Measurements from ENCODE around the gene TRIM66. TPM values are rescaled to one million over a fixed set of nuclear protein-coding genes. Genes with fewer than 3 reads are reported as not detected.

Gene TRIM66
- total and polyA plus RNA-seq, 4 donors, result 1.6 to 14.3 (median 2.5) TPM

DNA sequence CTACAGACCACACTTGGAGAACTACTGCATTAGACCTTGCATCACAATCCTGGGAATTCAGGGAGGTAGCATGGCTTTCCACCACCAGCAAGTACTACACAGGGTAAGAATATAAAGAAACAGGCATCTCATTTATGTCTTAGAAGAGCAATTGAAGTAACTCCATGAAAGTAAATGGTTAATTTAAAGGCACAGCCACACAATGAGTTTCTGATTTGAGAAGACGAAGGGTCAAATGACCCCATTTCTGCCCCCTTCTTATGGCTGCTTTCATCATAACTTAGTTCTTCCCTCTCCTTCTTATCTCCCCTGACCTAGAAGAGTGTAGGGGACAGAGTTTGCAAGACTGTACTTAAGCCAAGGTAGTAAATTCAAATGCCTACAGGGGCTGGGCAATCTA is 6.0 kb downstream of the TRIM66 start:
- H3K4me1 ChIP-seq (ENCODE audit: control insufficient read depth in 4 of 4, insufficient read depth in 4 of 4, low read length in 3 of 4), result peaks cover 2 to 16% (median 7%) of the 10 kb centered on the region in 4 donors
- no peaks in the 10 kb centered on the region for H3K9me3 ChIP-seq (ENCODE audit: control insufficient read depth in 4 of 4, low read length in 3 of 4)
- H3K4me3 ChIP-seq (ENCODE audit: low read depth in 1 of 3, low read length in 3 of 3), result no peak overlapping the region
- no peak for DNase-seq (ENCODE audit: low spot score)
- H3K9ac ChIP-seq (ENCODE audit: low read depth in 1 of 2, low read length in 2 of 2), result no peak overlapping the region
- peaks cover 3 to 13% (median 9%) of the 10 kb centered on the region in 4 donors for H3K36me3 ChIP-seq (ENCODE audit: control insufficient read depth in 4 of 4, insufficient read depth in 3 of 4, low read depth in 1 of 4, low read length in 3 of 4)
- H3K27me3 ChIP-seq (ENCODE audit: control insufficient read depth in 4 of 4, insufficient read depth in 4 of 4, low read length in 3 of 4), result no peaks in the 10 kb centered on the region
- TF ChIP-seq SP1 (IDR thresholded peaks at IDR 0.05) (no peak), RAD21 (IDR thresholded peaks at IDR 0.05) (no peak), EGR1 (IDR thresholded peaks at IDR 0.05; ENCODE audit: low read depth in 2 of 2) (no peak), YY1 (IDR thresholded peaks at IDR 0.05) (no peak), RXRA (IDR thresholded peaks at IDR 0.05) (no peak), GABPA (IDR thresholded peaks at IDR 0.05 in 1 of 2, conservative IDR thresholded peaks at IDR 0.05 in 1 of 2) (no peak), HNF4G (IDR thresholded peaks at IDR 0.05) (no peak)
- TF ChIP-seq, protein P1, sequence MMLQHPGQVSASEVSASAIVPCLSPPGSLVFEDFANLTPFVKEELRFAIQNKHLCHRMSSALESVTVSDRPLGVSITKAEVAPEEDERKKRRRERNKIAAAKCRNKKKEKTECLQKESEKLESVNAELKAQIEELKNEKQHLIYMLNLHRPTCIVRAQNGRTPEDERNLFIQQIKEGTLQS (IDR thresholded peaks at IDR 0.05), result no peak
- TF ChIP-seq, protein P2, sequence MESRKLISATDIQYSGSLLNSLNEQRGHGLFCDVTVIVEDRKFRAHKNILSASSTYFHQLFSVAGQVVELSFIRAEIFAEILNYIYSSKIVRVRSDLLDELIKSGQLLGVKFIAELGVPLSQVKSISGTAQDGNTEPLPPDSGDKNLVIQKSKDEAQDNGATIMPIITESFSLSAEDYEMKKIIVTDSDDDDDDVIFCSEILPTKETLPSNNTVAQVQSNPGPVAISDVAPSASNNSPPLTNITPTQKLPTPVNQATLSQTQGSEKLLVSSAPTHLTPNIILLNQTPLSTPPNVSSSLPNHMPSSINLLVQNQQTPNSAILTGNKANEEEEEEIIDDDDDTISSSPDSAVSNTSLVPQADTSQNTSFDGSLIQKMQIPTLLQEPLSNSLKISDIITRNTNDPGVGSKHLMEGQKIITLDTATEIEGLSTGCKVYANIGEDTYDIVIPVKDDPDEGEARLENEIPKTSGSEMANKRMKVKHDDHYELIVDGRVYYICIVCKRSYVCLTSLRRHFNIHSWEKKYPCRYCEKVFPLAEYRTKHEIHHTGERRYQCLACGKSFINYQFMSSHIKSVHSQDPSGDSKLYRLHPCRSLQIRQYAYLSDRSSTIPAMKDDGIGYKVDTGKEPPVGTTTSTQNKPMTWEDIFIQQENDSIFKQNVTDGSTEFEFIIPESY (IDR thresholded peaks at IDR 0.05), result no peak
- TF ChIP-seq, protein P3, sequence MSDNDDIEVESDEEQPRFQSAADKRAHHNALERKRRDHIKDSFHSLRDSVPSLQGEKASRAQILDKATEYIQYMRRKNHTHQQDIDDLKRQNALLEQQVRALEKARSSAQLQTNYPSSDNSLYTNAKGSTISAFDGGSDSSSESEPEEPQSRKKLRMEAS (IDR thresholded peaks at IDR 0.05), result no peak
- H3K27ac ChIP-seq (ENCODE audit: low read depth in 1 of 2, low read length in 2 of 2), result no peak overlapping the region
- WGBS, result 94% methylated on average over 1 of the region's 1 CpG

DNA sequence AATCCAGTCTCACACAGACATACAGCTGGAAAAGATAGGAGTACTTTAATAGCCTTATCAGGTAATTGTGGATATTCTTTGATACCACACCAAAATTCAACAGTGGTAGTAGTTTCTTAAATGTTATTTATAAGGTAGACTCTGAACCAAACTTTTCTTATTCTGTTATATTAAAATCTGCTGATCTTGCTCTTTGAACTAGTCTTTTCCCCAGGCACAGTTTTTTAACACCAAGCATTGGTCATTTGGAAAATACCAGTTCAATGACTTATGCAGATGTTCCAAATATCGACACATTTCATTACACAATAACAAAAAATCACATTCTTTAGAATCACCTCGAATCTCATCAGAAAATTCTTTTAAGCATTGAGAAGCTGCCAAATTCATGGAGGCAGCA is 7.6 kb downstream of the TRIM66 start:
- H3K36me3 ChIP-seq (ENCODE audit: control insufficient read depth in 4 of 4, insufficient read depth in 3 of 4, low read depth in 1 of 4, low read length in 3 of 4), result peaks cover 3 to 18% (median 13%) of the 10 kb centered on the region in 4 donors
- no peak overlapping the region for H3K9ac ChIP-seq (ENCODE audit: low read depth in 1 of 2, low read length in 2 of 2)
- peak overlapping the region in 1 of 2 donors; percentile 44 for H3K27ac ChIP-seq (ENCODE audit: low read depth in 1 of 2, low read length in 2 of 2)
- TF ChIP-seq YY1 (IDR thresholded peaks at IDR 0.05) (no peak), RAD21 (IDR thresholded peaks at IDR 0.05) (no peak), HNF4A (conservative IDR thresholded peaks at IDR 0.05) (peak in 1 of 2 donors; percentile 36), GABPA (IDR thresholded peaks at IDR 0.05 in 1 of 2, conservative IDR thresholded peaks at IDR 0.05 in 1 of 2) (no peak), RXRA (IDR thresholded peaks at IDR 0.05) (peak in 1 of 2 donors; percentile 40)
- TF ChIP-seq, protein P1 (IDR thresholded peaks at IDR 0.05), result no peak
- no peaks in the 10 kb centered on the region for H3K27me3 ChIP-seq (ENCODE audit: control insufficient read depth in 4 of 4, insufficient read depth in 4 of 4, low read length in 3 of 4)
- no peak for DNase-seq (ENCODE audit: low spot score)
- H3K4me3 ChIP-seq (ENCODE audit: low read depth in 1 of 3, low read length in 3 of 3), result no peak overlapping the region
- WGBS, result 51% methylated on average over 2 of the region's 2 CpGs
- H3K9me3 ChIP-seq (ENCODE audit: control insufficient read depth in 4 of 4, low read length in 3 of 4), result no peaks in the 10 kb centered on the region
- peaks cover 2 to 21% (median 7%) of the 10 kb centered on the region in 4 donors for H3K4me1 ChIP-seq (ENCODE audit: control insufficient read depth in 4 of 4, insufficient read depth in 4 of 4, low read length in 3 of 4)

DNA sequence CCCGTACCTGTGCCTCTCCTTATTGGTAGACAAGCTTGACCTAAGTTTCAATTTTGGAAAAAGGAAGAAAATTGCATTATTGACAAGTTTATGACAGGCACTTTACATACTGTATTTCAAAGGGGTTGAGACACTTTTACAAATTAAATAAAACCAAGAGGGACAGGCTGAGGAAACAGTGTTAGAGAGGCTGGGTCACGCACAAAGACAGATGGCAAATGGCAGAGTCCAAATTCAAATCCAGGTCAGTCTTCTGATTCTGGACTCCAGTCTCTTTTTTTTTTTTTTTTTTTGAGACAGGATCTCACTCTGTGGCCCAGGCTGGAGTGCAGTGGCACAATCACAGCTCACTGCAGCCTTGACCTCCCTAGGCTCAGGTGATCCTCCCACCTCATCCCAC is 10.1 kb downstream of the TRIM66 start:
- H3K4me3 ChIP-seq (ENCODE audit: low read depth in 1 of 3, low read length in 3 of 3), result no peak overlapping the region
- H3K4me1 ChIP-seq (ENCODE audit: control insufficient read depth in 4 of 4, insufficient read depth in 4 of 4, low read length in 3 of 4), result peaks cover 2 to 21% (median 7%) of the 10 kb centered on the region in 4 donors
- DNase-seq (ENCODE audit: low spot score), result no peak
- H3K36me3 ChIP-seq (ENCODE audit: control insufficient read depth in 4 of 4, insufficient read depth in 3 of 4, low read depth in 1 of 4, low read length in 3 of 4), result peaks cover 3 to 22% (median 18%) of the 10 kb centered on the region in 4 donors
- 96% methylated on average over 2 of the region's 2 CpGs for WGBS
- TF ChIP-seq, protein P2 (IDR thresholded peaks at IDR 0.05), result no peak
- TF ChIP-seq, protein P1 (IDR thresholded peaks at IDR 0.05), result no peak
- TF ChIP-seq, protein P4, sequence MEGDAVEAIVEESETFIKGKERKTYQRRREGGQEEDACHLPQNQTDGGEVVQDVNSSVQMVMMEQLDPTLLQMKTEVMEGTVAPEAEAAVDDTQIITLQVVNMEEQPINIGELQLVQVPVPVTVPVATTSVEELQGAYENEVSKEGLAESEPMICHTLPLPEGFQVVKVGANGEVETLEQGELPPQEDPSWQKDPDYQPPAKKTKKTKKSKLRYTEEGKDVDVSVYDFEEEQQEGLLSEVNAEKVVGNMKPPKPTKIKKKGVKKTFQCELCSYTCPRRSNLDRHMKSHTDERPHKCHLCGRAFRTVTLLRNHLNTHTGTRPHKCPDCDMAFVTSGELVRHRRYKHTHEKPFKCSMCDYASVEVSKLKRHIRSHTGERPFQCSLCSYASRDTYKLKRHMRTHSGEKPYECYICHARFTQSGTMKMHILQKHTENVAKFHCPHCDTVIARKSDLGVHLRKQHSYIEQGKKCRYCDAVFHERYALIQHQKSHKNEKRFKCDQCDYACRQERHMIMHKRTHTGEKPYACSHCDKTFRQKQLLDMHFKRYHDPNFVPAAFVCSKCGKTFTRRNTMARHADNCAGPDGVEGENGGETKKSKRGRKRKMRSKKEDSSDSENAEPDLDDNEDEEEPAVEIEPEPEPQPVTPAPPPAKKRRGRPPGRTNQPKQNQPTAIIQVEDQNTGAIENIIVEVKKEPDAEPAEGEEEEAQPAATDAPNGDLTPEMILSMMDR (IDR thresholded peaks at IDR 0.05; ENCODE audit: low read depth, low read length, missing input control), result no peak
- no peak overlapping the region for H3K27ac ChIP-seq (ENCODE audit: low read depth in 1 of 2, low read length in 2 of 2)
- H3K9me3 ChIP-seq (ENCODE audit: control insufficient read depth in 4 of 4, low read length in 3 of 4), result no peaks in the 10 kb centered on the region
- H3K9ac ChIP-seq (ENCODE audit: low read depth in 1 of 2, low read length in 2 of 2), result no peak overlapping the region
- H3K27me3 ChIP-seq (ENCODE audit: control insufficient read depth in 4 of 4, insufficient read depth in 4 of 4, low read length in 3 of 4), result no peaks in the 10 kb centered on the region

All from liver (tissue), 9 donors.